GM23338 (cell line): Measurements from ENCODE around the gene DTNB. TPM values are rescaled to one million over a fixed set of nuclear protein-coding genes. Genes with fewer than 3 reads are reported as not detected.

Source experiments
- ATAC-seq: fragments of 200-7000 bp; cut with Tn5 transposase; 3 replicates; pipeline ENCODE4 v1.9.1; 2020
- DNase-seq: peaks from one replicate; pipeline ENCODE4 v3.0.0-alpha.2; 2015; ENCODE audit warnings: low spot score
- H2AFZ ChIP-seq: fragments of 200-600 bp; sonication (generic); 2 replicates; pipeline ENCODE4 v1.8.0; 2016; ENCODE audit warnings: antibody characterized with exemption, mild to moderate bottlenecking, moderate library complexity
- H3F3A ChIP-seq: fragments of 200-600 bp; sonication (generic); replicated peaks from 2 replicates; pipeline ENCODE4 v1.8.0; 2017; ENCODE audit warnings: antibody characterized with exemption, mixed run types, low read depth
- H3K27ac ChIP-seq: fragments of 200-600 bp; sonication (generic); 2 replicates; pipeline ENCODE4 v1.6.1; 2016; ENCODE audit warnings: low read depth
- H3K27me3 ChIP-seq: fragments of 200-600 bp; sonication (generic); 2 replicates; pipeline ENCODE4 v1.8.0; 2016; ENCODE audit warnings: mild to moderate bottlenecking, mixed run types, moderate library complexity; ENCODE audit not compliant: insufficient read depth
- H3K36me3 ChIP-seq: fragments of 200-600 bp; sonication (generic); 2 replicates; pipeline ENCODE4 v1.8.0; 2016; ENCODE audit warnings: mild to moderate bottlenecking; ENCODE audit not compliant: insufficient read depth
- H3K4me1 ChIP-seq: fragments of 200-600 bp; sonication (generic); 2 replicates; pipeline ENCODE4 v1.8.0; 2016; ENCODE audit warnings: mild to moderate bottlenecking, moderate library complexity; ENCODE audit not compliant: insufficient read depth
- H3K4me2 ChIP-seq: fragments of 200-600 bp; sonication (generic); 2 replicates; pipeline ENCODE4 v1.7.1; 2017; ENCODE audit warnings: mixed run types
- H3K4me3 ChIP-seq: fragments of 200-600 bp; sonication (generic); 2 replicates; pipeline ENCODE4 v1.6.1; 2016; ENCODE audit warnings: mixed run types
- H3K79me2 ChIP-seq: fragments of 200-600 bp; sonication (generic); replicated peaks from 2 replicates; pipeline ENCODE4 v1.8.0; 2017; ENCODE audit warnings: mild to moderate bottlenecking; ENCODE audit not compliant: insufficient read depth
- H3K9me2 ChIP-seq: fragments of 200-600 bp; sonication (generic); 2 replicates; pipeline ENCODE4 v1.8.0; 2017; ENCODE audit not compliant: insufficient read depth
- H4K20me1 ChIP-seq: fragments of 200-600 bp; sonication (generic); replicated peaks from 2 replicates; pipeline ENCODE4 v1.8.0; 2017; ENCODE audit warnings: mild to moderate bottlenecking; ENCODE audit not compliant: insufficient read depth
- H3K27ac Mint-ChIP-seq: 2 replicates; pipeline ENCODE4 v1.8.0; 2020; ENCODE audit warnings: inconsistent platforms, mild to moderate bottlenecking, moderate library complexity, mixed read lengths
- H3K27me3 Mint-ChIP-seq: 3 replicates; pipeline ENCODE4 v1.8.0; 2022; ENCODE audit warnings: low read depth, mild to moderate bottlenecking, moderate library complexity, mixed read lengths, inconsistent platforms; ENCODE audit not compliant: insufficient read depth, poor library complexity
- H3K36me3 Mint-ChIP-seq: 3 replicates; pipeline ENCODE4 v1.8.0; 2021; ENCODE audit warnings: low read depth, mild to moderate bottlenecking, inconsistent platforms, moderate library complexity, mixed read lengths
- H3K4me1 Mint-ChIP-seq: 3 replicates; pipeline ENCODE4 v1.8.0; 2020; ENCODE audit warnings: mild to moderate bottlenecking, inconsistent platforms, mixed read lengths
- H3K4me3 Mint-ChIP-seq: 3 replicates; pipeline ENCODE4 v1.8.0; 2021; ENCODE audit warnings: moderate library complexity, mild to moderate bottlenecking, inconsistent platforms, mixed read lengths
- H3K9me3 Mint-ChIP-seq: 3 replicates; pipeline ENCODE4 v1.8.0; 2020; ENCODE audit warnings: moderate library complexity, mild to moderate bottlenecking, inconsistent platforms, mixed read lengths
- CREB1 ChIP-seq: fragments of 250-450 bp; sonication (Bioruptor Pico); IDR thresholded peaks from 2 replicates; pipeline ENCODE4 v1.5.0; 2020; ENCODE audit warnings: low read depth, mild to moderate bottlenecking, moderate library complexity
- CTCF ChIP-seq, 2 experiments: fragments of 200-600 bp in 1 of 2; sonication (generic) in 1 of 2; conservative IDR thresholded peaks; 2 replicates each; pipeline versions ENCODE4 v1.5.1 to v1.6.1; 2016 to 2017; ENCODE audit warnings: antibody characterized with exemption in 2 of 2, low read depth in 2 of 2, mild to moderate bottlenecking in 2 of 2, moderate library complexity in 1 of 2
- ETS1 ChIP-seq: IDR thresholded peaks from 2 replicates; pipeline ENCODE4 v1.6.1; 2016; ENCODE audit warnings: antibody characterized with exemption
- EZH2 ChIP-seq: fragments of 200-600 bp; sonication (generic); IDR thresholded peaks from one replicate; pipeline ENCODE4 v1.8.0; 2017; ENCODE audit warnings: antibody characterized with exemption, mild to moderate bottlenecking, low read depth; ENCODE audit not compliant: unreplicated experiment
- EZH2phosphoT487 ChIP-seq: fragments of 200-600 bp; sonication (generic); IDR thresholded peaks from one replicate; pipeline ENCODE4 v1.8.1; 2018; ENCODE audit warnings: antibody characterized with exemption; ENCODE audit not compliant: unreplicated experiment
- JUNB ChIP-seq: IDR thresholded peaks from one replicate; pipeline ENCODE4 v1.6.1; 2016; ENCODE audit warnings: antibody characterized with exemption; ENCODE audit not compliant: unreplicated experiment
- NANOG ChIP-seq: IDR thresholded peaks from 2 replicates; pipeline ENCODE4 v1.6.1; 2016; ENCODE audit warnings: antibody characterized with exemption, borderline replicate concordance
- POLR2AphosphoS5 ChIP-seq: IDR thresholded peaks from 2 replicates; pipeline ENCODE4 v1.6.1; 2016; ENCODE audit warnings: antibody characterized with exemption, low read depth
- STAT1 ChIP-seq: IDR thresholded peaks from one replicate; pipeline ENCODE4 v1.6.1; 2016; ENCODE audit warnings: antibody characterized with exemption; ENCODE audit not compliant: unreplicated experiment
- ZNF114 ChIP-seq: fragments of 250-450 bp; sonication (Bioruptor Pico); IDR thresholded peaks from 2 replicates; pipeline ENCODE4 v1.5.0; 2020; ENCODE audit warnings: mild to moderate bottlenecking, moderate library complexity
- ZNF331 ChIP-seq: fragments of 250-450 bp; sonication (Bioruptor Pico); IDR thresholded peaks from 2 replicates; pipeline ENCODE4 v1.5.0; 2020; ENCODE audit warnings: low read depth, mild to moderate bottlenecking, moderate library complexity
- polyA plus RNA-seq: library from polyadenylated mRNA; unstranded; fragments of >200 nt; fragmentation: Nextera tagmentation; extraction: Ambion mirVana; gene quantifications from 2 replicates; pipeline ENCODE4 v1.2.1, GENCODE V29; 2016
- total RNA-seq: library from RNA; depleted of rRNA; stranded (reverse); fragments of >200 nt; shearing (Covaris generic); gene quantifications from 2 replicates; pipeline ENCODE4 v1.2.3, GENCODE V29; 2014
- TF ChIP-seq, protein P1 (sequence below): IDR thresholded peaks from one replicate; pipeline ENCODE4 v1.6.1; 2018; ENCODE audit warnings: antibody characterized with exemption; ENCODE audit not compliant: unreplicated experiment
- TF ChIP-seq, protein P2 (sequence below): fragments of 250-450 bp; sonication (Bioruptor Pico); IDR thresholded peaks from 2 replicates; pipeline ENCODE4 v1.5.0; 2020; ENCODE audit warnings: mild to moderate bottlenecking, moderate library complexity

Gene DTNB
- total and polyA plus RNA-seq, 2 experiments from 2014 or later = 22.1 to 29.4 TPM

- ATAC-seq = no peak
- no peak overlapping the region for H3K4me3 Mint-ChIP-seq
- TF ChIP-seq ZNF331 (no peak), CREB1 (no peak), CTCF (conservative IDR thresholded peaks at IDR 0.05; ENCODE audit: low read depth in 2 of 2) (no peak), JUNB (no peak), EZH2 (no peak), NANOG (no peak), EZH2phosphoT487 (no peak), STAT1 (no peak), ETS1 (no peak), POLR2AphosphoS5 (no peak), ZNF114 (CRISPR knock-in tag) (no peak)
- TF ChIP-seq, protein P1, sequence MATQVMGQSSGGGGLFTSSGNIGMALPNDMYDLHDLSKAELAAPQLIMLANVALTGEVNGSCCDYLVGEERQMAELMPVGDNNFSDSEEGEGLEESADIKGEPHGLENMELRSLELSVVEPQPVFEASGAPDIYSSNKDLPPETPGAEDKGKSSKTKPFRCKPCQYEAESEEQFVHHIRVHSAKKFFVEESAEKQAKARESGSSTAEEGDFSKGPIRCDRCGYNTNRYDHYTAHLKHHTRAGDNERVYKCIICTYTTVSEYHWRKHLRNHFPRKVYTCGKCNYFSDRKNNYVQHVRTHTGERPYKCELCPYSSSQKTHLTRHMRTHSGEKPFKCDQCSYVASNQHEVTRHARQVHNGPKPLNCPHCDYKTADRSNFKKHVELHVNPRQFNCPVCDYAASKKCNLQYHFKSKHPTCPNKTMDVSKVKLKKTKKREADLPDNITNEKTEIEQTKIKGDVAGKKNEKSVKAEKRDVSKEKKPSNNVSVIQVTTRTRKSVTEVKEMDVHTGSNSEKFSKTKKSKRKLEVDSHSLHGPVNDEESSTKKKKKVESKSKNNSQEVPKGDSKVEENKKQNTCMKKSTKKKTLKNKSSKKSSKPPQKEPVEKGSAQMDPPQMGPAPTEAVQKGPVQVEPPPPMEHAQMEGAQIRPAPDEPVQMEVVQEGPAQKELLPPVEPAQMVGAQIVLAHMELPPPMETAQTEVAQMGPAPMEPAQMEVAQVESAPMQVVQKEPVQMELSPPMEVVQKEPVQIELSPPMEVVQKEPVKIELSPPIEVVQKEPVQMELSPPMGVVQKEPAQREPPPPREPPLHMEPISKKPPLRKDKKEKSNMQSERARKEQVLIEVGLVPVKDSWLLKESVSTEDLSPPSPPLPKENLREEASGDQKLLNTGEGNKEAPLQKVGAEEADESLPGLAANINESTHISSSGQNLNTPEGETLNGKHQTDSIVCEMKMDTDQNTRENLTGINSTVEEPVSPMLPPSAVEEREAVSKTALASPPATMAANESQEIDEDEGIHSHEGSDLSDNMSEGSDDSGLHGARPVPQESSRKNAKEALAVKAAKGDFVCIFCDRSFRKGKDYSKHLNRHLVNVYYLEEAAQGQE = no peak
- TF ChIP-seq, protein P2, sequence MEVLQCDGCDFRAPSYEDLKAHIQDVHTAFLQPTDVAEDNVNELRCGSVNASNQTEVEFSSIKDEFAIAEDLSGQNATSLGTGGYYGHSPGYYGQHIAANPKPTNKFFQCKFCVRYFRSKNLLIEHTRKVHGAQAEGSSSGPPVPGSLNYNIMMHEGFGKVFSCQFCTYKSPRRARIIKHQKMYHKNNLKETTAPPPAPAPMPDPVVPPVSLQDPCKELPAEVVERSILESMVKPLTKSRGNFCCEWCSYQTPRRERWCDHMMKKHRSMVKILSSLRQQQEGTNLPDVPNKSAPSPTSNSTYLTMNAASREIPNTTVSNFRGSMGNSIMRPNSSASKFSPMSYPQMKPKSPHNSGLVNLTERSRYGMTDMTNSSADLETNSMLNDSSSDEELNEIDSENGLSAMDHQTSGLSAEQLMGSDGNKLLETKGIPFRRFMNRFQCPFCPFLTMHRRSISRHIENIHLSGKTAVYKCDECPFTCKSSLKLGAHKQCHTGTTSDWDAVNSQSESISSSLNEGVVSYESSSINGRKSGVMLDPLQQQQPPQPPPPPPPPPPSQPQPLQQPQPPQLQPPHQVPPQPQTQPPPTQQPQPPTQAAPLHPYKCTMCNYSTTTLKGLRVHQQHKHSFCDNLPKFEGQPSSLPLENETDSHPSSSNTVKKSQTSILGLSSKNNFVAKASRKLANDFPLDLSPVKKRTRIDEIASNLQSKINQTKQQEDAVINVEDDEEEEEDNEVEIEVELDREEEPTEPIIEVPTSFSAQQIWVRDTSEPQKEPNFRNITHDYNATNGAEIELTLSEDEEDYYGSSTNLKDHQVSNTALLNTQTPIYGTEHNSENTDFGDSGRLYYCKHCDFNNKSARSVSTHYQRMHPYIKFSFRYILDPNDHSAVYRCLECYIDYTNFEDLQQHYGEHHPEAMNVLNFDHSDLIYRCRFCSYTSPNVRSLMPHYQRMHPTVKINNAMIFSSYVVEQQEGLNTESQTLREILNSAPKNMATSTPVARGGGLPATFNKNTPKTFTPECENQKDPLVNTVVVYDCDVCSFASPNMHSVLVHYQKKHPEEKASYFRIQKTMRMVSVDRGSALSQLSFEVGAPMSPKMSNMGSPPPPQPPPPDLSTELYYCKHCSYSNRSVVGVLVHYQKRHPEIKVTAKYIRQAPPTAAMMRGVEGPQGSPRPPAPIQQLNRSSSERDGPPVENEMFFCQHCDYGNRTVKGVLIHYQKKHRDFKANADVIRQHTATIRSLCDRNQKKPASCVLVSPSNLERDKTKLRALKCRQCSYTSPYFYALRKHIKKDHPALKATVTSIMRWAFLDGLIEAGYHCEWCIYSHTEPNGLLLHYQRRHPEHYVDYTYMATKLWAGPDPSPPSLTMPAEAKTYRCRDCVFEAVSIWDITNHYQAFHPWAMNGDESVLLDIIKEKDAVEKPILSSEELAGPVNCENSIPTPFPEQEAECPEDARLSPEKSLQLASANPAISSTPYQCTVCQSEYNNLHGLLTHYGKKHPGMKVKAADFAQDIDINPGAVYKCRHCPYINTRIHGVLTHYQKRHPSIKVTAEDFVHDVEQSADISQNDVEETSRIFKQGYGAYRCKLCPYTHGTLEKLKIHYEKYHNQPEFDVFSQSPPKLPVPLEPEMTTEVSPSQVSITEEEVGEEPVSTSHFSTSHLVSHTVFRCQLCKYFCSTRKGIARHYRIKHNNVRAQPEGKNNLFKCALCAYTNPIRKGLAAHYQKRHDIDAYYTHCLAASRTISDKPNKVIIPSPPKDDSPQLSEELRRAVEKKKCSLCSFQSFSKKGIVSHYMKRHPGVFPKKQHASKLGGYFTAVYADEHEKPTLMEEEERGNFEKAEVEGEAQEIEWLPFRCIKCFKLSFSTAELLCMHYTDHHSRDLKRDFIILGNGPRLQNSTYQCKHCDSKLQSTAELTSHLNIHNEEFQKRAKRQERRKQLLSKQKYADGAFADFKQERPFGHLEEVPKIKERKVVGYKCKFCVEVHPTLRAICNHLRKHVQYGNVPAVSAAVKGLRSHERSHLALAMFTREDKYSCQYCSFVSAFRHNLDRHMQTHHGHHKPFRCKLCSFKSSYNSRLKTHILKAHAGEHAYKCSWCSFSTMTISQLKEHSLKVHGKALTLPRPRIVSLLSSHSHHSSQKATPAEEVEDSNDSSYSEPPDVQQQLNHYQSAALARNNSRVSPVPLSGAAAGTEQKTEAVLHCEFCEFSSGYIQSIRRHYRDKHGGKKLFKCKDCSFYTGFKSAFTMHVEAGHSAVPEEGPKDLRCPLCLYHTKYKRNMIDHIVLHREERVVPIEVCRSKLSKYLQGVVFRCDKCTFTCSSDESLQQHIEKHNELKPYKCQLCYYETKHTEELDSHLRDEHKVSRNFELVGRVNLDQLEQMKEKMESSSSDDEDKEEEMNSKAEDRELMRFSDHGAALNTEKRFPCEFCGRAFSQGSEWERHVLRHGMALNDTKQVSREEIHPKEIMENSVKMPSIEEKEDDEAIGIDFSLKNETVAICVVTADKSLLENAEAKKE = no peak
Observed at GRCh38 chr2:25365241-25365640, 308.1 kb downstream of the DTNB start.

More at GRCh38 chr2:25365241-25365640, 308.1 kb downstream of the DTNB start:
- Histone ChIP-seq H3K36me3 (no peaks in the 10 kb centered on the region), H3F3A (no peaks in the 10 kb centered on the region), H2AFZ (no peak overlapping the region), H3K4me2 (no peak overlapping the region), H3K9me2 (no peaks in the 10 kb centered on the region), H3K79me2 (no peaks in the 10 kb centered on the region), H3K27ac (no peak overlapping the region), H3K4me3 (no peak overlapping the region), H3K27me3 (peaks cover 19% of the 10 kb centered on the region), H4K20me1 (no peaks in the 10 kb centered on the region), H3K4me1 (peaks cover 4% of the 10 kb centered on the region)
- Mint-ChIP-seq H3K27me3 (peaks cover 24% of the 10 kb centered on the region), H3K36me3 (no peaks in the 10 kb centered on the region), H3K27ac (no peak overlapping the region), H3K9me3 (no peaks in the 10 kb centered on the region), H3K4me1 (peaks cover 10% of the 10 kb centered on the region)
- no peak for DNase-seq
